ES-I3 (cell line): Measurements from ENCODE around the gene INSC.

Source experiments
- H3K36me3 ChIP-seq: 2 replicates; pipeline ENCODE4 v1.6.1; 2013; ENCODE audit warnings: mild to moderate bottlenecking, low read length, control low read depth, moderate library complexity; ENCODE audit not compliant: insufficient read depth
- H3K4me1 ChIP-seq: 2 replicates; pipeline ENCODE4 v1.6.1; 2013; ENCODE audit warnings: mild to moderate bottlenecking, control low read depth, low read length; ENCODE audit not compliant: insufficient read depth
- H3K9ac ChIP-seq: 2 replicates; pipeline ENCODE4 v1.6.1; 2013; ENCODE audit warnings: low read depth, mild to moderate bottlenecking, low read length, moderate library complexity
- H3K9me3 ChIP-seq: 2 replicates; pipeline ENCODE4 v1.6.1; 2013; ENCODE audit warnings: mild to moderate bottlenecking, low read length, moderate library complexity; ENCODE audit not compliant: control insufficient read depth, insufficient read depth

INSC gene

DNA sequence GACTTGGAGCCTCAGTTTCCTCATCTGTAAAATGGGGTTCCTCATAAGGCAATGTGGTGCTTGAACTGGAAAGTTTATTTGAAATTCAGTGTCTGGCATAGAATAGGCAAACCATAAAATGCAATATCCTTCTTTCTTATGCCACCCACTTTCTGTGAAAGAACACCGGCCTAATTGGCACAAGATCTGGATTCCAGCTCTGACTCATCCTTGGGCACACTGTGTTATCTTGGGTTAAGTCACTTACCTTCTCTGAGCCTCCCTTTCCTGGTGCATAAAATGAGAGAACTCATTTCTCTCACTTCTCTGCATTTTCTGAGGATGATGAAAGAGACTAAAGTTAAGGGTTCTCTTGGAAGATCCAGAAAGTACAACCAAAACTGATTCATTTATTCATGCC is 5.1 kb downstream of the INSC start:
- no peaks in the 10 kb centered on the region for H3K36me3 ChIP-seq
- no peaks in the 10 kb centered on the region for H3K9me3 ChIP-seq
- H3K4me1 ChIP-seq: no peaks in the 10 kb centered on the region
- no peak overlapping the region for H3K9ac ChIP-seq

- Histone ChIP-seq H3K9ac (no peak overlapping the region), H3K4me1 (no peaks in the 10 kb centered on the region), H3K9me3 (no peaks in the 10 kb centered on the region), H3K36me3 (no peaks in the 10 kb centered on the region)
These were observed 9.1 kb downstream of the INSC start for GRCh38 chr11:15123849-15124248.

GRCh38 chr11:15124528-15124927 is 9.8 kb downstream of the INSC start:
- Histone ChIP-seq H3K36me3 (no peaks in the 10 kb centered on the region), H3K9ac (no peak overlapping the region), H3K9me3 (no peaks in the 10 kb centered on the region), H3K4me1 (no peaks in the 10 kb centered on the region)

GRCh38 chr11:15127341-15127740 is 12.6 kb downstream of the INSC start:
- Histone ChIP-seq H3K4me1 (no peaks in the 10 kb centered on the region), H3K36me3 (no peaks in the 10 kb centered on the region)

DNA sequence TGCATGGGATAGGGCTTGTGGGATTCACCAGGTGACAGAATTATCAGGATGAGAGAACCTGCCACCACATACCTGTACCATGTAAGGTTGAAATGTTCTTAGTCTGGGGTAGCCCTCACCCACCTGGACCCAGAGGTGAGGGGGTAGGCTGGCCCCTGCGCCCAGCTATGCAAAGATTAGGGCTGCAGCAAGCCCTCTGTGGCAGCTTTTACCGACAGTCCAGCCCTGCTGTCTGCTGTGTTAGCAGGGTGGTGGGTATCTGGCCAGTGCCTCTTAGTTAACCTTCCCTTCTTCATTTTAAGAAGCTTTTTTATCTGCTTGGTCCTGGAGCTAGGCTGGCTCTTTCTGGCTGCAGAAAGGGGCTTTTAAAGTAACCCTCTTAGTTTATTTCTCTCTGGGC is 13.9 kb downstream of the INSC start:
- H3K9me3 ChIP-seq: no peaks in the 10 kb centered on the region
- no peaks in the 10 kb centered on the region for H3K36me3 ChIP-seq
- no peaks in the 10 kb centered on the region for H3K4me1 ChIP-seq
- H3K9ac ChIP-seq: no peak overlapping the region

More at GRCh38 chr11:15127341-15127740, 12.6 kb downstream of the INSC start:
- H3K9me3 ChIP-seq: no peaks in the 10 kb centered on the region
- H3K9ac ChIP-seq: no peak overlapping the region

DNA sequence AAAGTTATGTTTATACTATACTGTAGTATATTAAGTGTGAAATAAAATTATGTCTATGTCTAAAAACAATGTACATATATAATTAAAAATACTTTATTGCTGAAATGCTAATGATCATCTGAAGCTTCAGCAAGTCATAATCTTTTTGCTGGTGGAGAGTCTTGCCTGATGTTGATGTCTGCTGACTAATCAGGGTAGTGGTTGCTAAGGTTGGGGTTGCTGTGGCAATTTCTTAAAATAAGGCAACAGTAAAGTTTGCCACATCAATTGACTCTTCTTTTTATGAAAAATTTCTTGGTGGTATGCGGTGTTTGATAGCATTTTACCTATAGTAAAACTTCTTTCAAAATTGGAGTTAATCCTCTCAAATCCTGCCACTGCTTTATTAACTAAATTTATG is 21.4 kb downstream of the INSC start:
- no peak overlapping the region for H3K9ac ChIP-seq
- no peaks in the 10 kb centered on the region for H3K36me3 ChIP-seq
- no peaks in the 10 kb centered on the region for H3K9me3 ChIP-seq
- H3K4me1 ChIP-seq: no peaks in the 10 kb centered on the region

DNA sequence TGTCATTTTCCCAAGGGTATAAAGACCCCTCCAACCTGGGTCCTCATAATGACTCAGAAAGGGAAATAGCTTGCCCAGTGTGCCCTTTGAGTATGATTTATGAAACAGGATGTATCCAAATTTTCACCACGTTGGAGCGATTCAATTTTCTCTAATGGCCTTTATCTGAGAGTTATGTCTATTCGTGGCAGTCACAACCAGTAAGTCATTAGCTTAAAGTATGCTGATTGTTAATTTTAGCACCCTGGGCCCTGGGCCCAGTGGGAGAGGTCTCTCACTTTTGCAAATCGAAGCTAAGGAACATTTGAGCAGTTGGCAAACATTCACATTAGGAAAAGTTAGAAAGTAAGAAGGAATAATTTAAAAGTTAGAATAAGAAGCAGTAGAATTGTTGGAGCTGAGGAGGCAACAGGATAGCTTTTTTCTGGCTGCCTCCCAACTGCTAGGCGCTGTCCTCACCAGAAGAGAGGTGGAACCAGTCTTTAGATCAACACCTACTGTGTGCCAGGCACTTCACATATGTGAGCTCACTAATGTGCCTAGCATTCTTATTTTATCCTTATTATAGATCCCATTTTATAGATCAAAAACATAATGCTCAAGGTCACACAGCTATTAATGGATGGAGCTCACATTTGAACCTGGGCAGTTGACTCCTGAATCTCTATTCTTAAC is 24.5 kb downstream of the INSC start:
- Histone ChIP-seq H3K9ac (no peak overlapping the region), H3K4me1 (0 out of 2 replicates have a peak, but pooled peaks cover 6% of the 10 kb centered on the region), H3K9me3 (no peaks in the 10 kb centered on the region), H3K36me3 (no peaks in the 10 kb centered on the region)

GRCh38 chr11:15139958-15140659 is 25.4 kb downstream of the INSC start:
- Histone ChIP-seq H3K36me3 (no peaks in the 10 kb centered on the region), H3K9ac (no peak overlapping the region), H3K9me3 (no peaks in the 10 kb centered on the region), H3K4me1 (0 out of 2 replicates have a peak, but pooled peaks cover 6% of the 10 kb centered on the region)

- Histone ChIP-seq H3K9ac (no peak overlapping the region), H3K9me3 (no peaks in the 10 kb centered on the region), H3K4me1 (0 out of 2 replicates have a peak, but pooled peaks cover 6% of the 10 kb centered on the region), H3K36me3 (no peaks in the 10 kb centered on the region)
These were observed 26.7 kb downstream of the INSC start for GRCh38 chr11:15141381-15141780.

GRCh38 chr11:15142838-15143237 is 28.1 kb downstream of the INSC start:
- no peak overlapping the region for H3K9ac ChIP-seq
- no peaks in the 10 kb centered on the region for H3K9me3 ChIP-seq
- no peaks in the 10 kb centered on the region for H3K36me3 ChIP-seq
- H3K4me1 ChIP-seq: 0 out of 2 replicates have a peak, but pooled peaks cover 6% of the 10 kb centered on the region

GRCh38 chr11:15143855-15144254 is 29.1 kb downstream of the INSC start:
- Histone ChIP-seq H3K9me3 (no peaks in the 10 kb centered on the region), H3K36me3 (no peaks in the 10 kb centered on the region), H3K9ac (no peak overlapping the region), H3K4me1 (0 out of 2 replicates have a peak, but pooled peaks cover 6% of the 10 kb centered on the region)

DNA sequence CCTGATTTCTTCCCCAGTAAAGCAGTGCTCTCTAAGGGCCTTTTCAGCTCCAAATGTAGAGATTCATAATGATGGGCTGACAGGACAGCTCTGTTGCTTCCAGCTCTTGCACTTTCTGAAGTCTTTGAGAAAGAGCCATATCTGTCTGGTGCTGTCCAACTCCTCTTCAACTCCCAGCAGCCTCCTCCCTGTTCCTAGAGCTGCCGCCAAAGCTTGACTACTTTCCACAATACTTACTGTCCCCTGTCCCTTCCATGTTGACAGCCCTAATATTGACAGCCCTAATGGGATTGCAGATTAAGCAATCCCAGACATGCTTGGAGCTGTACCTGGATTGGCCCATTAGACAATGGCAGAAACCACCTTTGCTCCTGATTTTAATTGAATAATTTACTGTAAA is 29.6 kb downstream of the INSC start:
- no peaks in the 10 kb centered on the region for H3K36me3 ChIP-seq
- H3K4me1 ChIP-seq: 0 out of 2 replicates have a peak, but pooled peaks cover 6% of the 10 kb centered on the region
- H3K9ac ChIP-seq: no peak overlapping the region

GRCh38 chr11:15145151-15145550 is 30.4 kb downstream of the INSC start:
- no peaks in the 10 kb centered on the region for H3K9me3 ChIP-seq
- H3K36me3 ChIP-seq: no peaks in the 10 kb centered on the region
- H3K4me1 ChIP-seq: 0 out of 2 replicates have a peak, but pooled peaks cover 6% of the 10 kb centered on the region
- no peak overlapping the region for H3K9ac ChIP-seq

More for the DNA sequence above, 29.6 kb downstream of the INSC start:
- H3K9me3 ChIP-seq: no peaks in the 10 kb centered on the region

DNA sequence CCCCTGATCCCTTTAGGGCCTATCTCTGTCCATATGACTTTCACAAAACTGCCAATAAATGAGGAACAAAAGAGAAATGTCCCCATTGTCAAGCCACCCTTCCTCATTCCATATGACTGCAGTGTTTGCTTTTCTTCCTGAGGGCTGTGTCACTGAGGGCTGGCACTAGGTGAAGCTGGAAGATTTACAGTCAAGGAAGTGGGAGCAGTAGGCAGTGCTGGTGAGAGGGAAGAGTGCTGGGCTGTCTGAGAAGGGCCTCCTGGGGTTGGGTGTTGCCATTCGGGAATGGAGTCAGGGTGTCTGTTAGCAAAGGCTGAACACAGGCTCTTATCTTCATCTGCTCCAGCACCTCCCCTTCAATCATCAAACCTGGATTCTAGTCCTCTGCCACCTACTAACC is 30.9 kb downstream of the INSC start:
- no peaks in the 10 kb centered on the region for H3K9me3 ChIP-seq
- H3K9ac ChIP-seq: no peak overlapping the region
- H3K4me1 ChIP-seq: 0 out of 2 replicates have a peak, but pooled peaks cover 6% of the 10 kb centered on the region
- H3K36me3 ChIP-seq: no peaks in the 10 kb centered on the region
